GM12892 (cell line): ENCODE results near the gene ICAM4.

ENCODE experiments used
- POLR2A ChIP-seq: IDR thresholded peaks from 2 replicates; pipeline ENCODE4 v1.6.1; 2011; ENCODE audit warnings: low read depth, low read length, control low read depth
- POLR2AphosphoS5 ChIP-seq: IDR thresholded peaks from 2 replicates; pipeline ENCODE4 v1.6.1; 2011; ENCODE audit warnings: low read depth, low read length, control low read depth
- TAF1 ChIP-seq: IDR thresholded peaks from 2 replicates; pipeline ENCODE4 v1.6.1; 2011; ENCODE audit warnings: low read depth, mild to moderate bottlenecking, control low read depth, low read length, borderline replicate concordance

DNA sequence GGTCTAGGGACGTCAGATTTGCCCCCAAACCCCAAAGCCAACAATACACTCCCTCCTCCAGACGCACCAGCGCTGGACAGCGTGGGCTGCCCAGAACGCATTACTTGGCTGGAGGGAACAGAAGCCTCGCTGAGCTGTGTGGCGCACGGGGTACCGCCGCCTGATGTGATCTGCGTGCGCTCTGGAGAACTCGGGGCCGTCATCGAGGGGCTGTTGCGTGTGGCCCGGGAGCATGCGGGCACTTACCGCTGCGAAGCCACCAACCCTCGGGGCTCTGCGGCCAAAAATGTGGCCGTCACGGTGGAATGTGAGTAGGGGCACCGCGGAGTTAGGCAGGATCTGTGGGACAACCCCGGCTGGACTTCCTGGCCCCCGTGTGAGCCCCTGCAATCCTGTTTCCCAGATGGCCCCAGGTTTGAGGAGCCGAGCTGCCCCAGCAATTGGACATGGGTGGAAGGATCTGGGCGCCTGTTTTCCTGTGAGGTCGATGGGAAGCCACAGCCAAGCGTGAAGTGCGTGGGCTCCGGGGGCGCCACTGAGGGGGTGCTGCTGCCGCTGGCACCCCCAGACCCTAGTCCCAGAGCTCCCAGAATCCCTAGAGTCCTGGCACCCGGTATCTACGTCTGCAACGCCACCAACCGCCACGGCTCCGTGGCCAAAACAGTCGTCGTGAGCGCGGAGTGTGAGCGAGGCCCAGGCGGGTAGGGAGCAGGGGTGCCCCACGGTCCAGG lies 7.0 kb downstream of the ICAM4 start:
- TF ChIP-seq TAF1 (no peak), POLR2A (no peak), POLR2AphosphoS5 (no peak)
